NT2/D1 (cell line): ENCODE measurements around the gene ALDH16A1.

Experiments
- SUZ12 ChIP-seq: IDR thresholded peaks from 2 replicates; pipeline ENCODE4 v1.6.1; 2011; ENCODE audit not compliant: insufficient read length, insufficient read depth; ENCODE audit errors: extremely low read depth
- ZNF274 ChIP-seq: IDR thresholded peaks from 2 replicates; pipeline ENCODE4 v1.6.1; 2011; ENCODE audit warnings: mild to moderate bottlenecking, low read depth, low read length

GRCh38 chr19:49473868-49474541 lies 21.0 kb downstream of the ALDH16A1 start, which contains the start of gene FLT3LG:
- TF ChIP-seq SUZ12 (no peak), ZNF274 (no peak)
